Right lobe of liver (tissue), 4 donors: ENCODE results near the gene TOM1L2.

Experiments used
- CTCF ChIP-seq, 4 donors: fragments of 200-600 bp in 3 of 4; fragments of 450-650 bp in 1 of 4; IDR thresholded peaks; one replicate each; pipeline versions ENCODE4 v1.5.1 to v1.8.0; 2016 to 2022; ENCODE audit warnings: antibody characterized with exemption in 4 of 4, mild to moderate bottlenecking in 2 of 4
- POLR2A ChIP-seq: fragments of 450-650 bp; IDR thresholded peaks from one replicate; pipeline ENCODE4 v1.6.1; 2017; ENCODE audit warnings: antibody characterized with exemption, mild to moderate bottlenecking
- donor health status: DM: no; HTN: no; CAD: no.
- donor health status: DM: no; HTN: no; CAD: no.
- donor health status: DM: no; HTN: yes; CAD: no.

- TF ChIP-seq CTCF (IDR thresholded peaks at IDR 0.05) (no peak), POLR2A (no peak)
Observed at GRCh38 chr17:17902376-17902775, 69.8 kb downstream of the TOM1L2 start.
